ENCODE data around the gene MYO6. TPM values are rescaled to one million over a fixed set of nuclear protein-coding genes. Genes with fewer than 3 reads are reported as not detected.
"Not testable (repeated sequence)": the region's sequence is repeated elsewhere in the genome, so short reads cannot be mapped to it uniquely, and the experiment has no call there.

MYO6 gene
- 100 to 1,000 TPM in 3 of 4 donors, 10 to 100 TPM in 1; 43.7 to 140 (median 106) TPM for polyA plus RNA-seq
- long read RNA-seq, donor 1, partial matches to known transcripts, result 45 of 45 reads
- long read RNA-seq, donor 1, other reads (novel, unspliced or antisense), result 0 of 45 reads
- long read RNA-seq, donor 2, result 0 reads
- long read RNA-seq, donor 3, partial matches to known transcripts, result 35 of 35 reads
- long read RNA-seq, donor 3, other reads (novel, unspliced or antisense), result 0 of 35 reads
- long read RNA-seq, donor 4, result 0 reads
- long read RNA-seq, donor 5, partial matches to known transcripts, result 27 of 27 reads
- long read RNA-seq, donor 5, other reads (novel, unspliced or antisense), result 0 of 27 reads
- long read RNA-seq, donor 6, partial matches to known transcripts, result 36 of 36 reads
- long read RNA-seq, donor 6, other reads (novel, unspliced or antisense), result 0 of 36 reads
- long read RNA-seq, donor 7, partial matches to known transcripts, result 12 of 12 reads
- long read RNA-seq, donor 7, other reads (novel, unspliced or antisense), result 0 of 12 reads
- long read RNA-seq, donor 8, result 0 reads
- long read RNA-seq, donor 9, partial matches to known transcripts, result 7 of 7 reads
- long read RNA-seq, donor 9, other reads (novel, unspliced or antisense), result 0 of 7 reads
- long read RNA-seq, donor 10, result 0 reads

- FAIRE-seq, result no peak
- no peaks in the 10 kb centered on the region for H3K27me3 ChIP-seq (ENCODE audit: control insufficient read depth in 3 of 3, insufficient read depth in 3 of 3, low read length in 3 of 3)
Measured at GRCh38 chr6:75748743-75749538, at the start of gene MYO6. TSS of gene MYO6 (plus strand) at chr6:75749239. CDS start at chr6:75817548, 68,309 bp downstream.

GRCh38 chr6:75708334-75708733 is 40.7 kb upstream of the MYO6 start:
- not testable (repeated sequence) for FAIRE-seq; H3K4me3 ChIP-seq (ENCODE audit: low read depth in 1 of 3, low read length in 3 of 3); H3K27me3 ChIP-seq (ENCODE audit: control insufficient read depth in 3 of 3, insufficient read depth in 3 of 3, low read length in 3 of 3); H3K4me1 ChIP-seq (ENCODE audit: control insufficient read depth in 3 of 3, insufficient read depth in 2 of 3, low read depth in 1 of 3, low read length in 2 of 3); DNase-seq; H3K9me3 ChIP-seq (ENCODE audit: control insufficient read depth in 2 of 2, insufficient read depth in 1 of 2, low read depth in 1 of 2, low read length in 1 of 2); H3K27ac ChIP-seq (ENCODE audit: low read depth in 1 of 3, low read length in 2 of 3)
- peaks cover 0 to 40% (median 4%) of the 10 kb centered on the region in 3 donors for H3K36me3 ChIP-seq (ENCODE audit: control insufficient read depth in 3 of 3, insufficient read depth in 2 of 3, low read depth in 1 of 3, low read length in 3 of 3)
- WGBS, 3 donors, result 97% methylated on average over 4 of the region's 4 CpGs

More at GRCh38 chr6:75748743-75749538, at the start of gene MYO6:
- Histone ChIP-seq H3K36me3 (ENCODE audit: control insufficient read depth in 3 of 3, insufficient read depth in 2 of 3, low read depth in 1 of 3, low read length in 3 of 3) (peaks cover 0 to 3% (median 0%) of the 10 kb centered on the region in 3 donors), H3K4me1 (ENCODE audit: control insufficient read depth in 3 of 3, insufficient read depth in 2 of 3, low read depth in 1 of 3, low read length in 2 of 3) (peaks cover 0 to 13% (median 6%) of the 10 kb centered on the region in 3 donors), H3K9me3 (ENCODE audit: control insufficient read depth in 2 of 2, insufficient read depth in 1 of 2, low read depth in 1 of 2, low read length in 1 of 2) (no peaks in the 10 kb centered on the region), H3K4me3 (ENCODE audit: low read depth in 1 of 3, low read length in 3 of 3) (peak within 1 kb of the TSS; percentile 66 to 99 (median 78)), H3K27ac (ENCODE audit: low read depth in 1 of 3, low read length in 2 of 3) (peak within 1 kb of the TSS; percentile 91 to 97 (median 97))
- 0 to 1% (median 1%) methylated on average over 88 to 97 of the region's 97 CpGs for whole genome bisulfite sequencing, 3 donors
- DNase-seq, result peak; percentile 75 to 90

- Histone ChIP-seq H3K4me3 (ENCODE audit: low read depth in 1 of 3, low read length in 3 of 3) (no peak overlapping the region), H3K4me1 (ENCODE audit: control insufficient read depth in 3 of 3, insufficient read depth in 2 of 3, low read depth in 1 of 3, low read length in 2 of 3) (no peaks in the 10 kb centered on the region), H3K27ac (ENCODE audit: low read depth in 1 of 3, low read length in 2 of 3) (no peak overlapping the region), H3K9me3 (ENCODE audit: control insufficient read depth in 2 of 2, insufficient read depth in 1 of 2, low read depth in 1 of 2, low read length in 1 of 2) (no peaks in the 10 kb centered on the region), H3K36me3 (ENCODE audit: control insufficient read depth in 3 of 3, insufficient read depth in 2 of 3, low read depth in 1 of 3, low read length in 3 of 3) (peaks cover 0 to 27% (median 10%) of the 10 kb centered on the region in 3 donors), H3K27me3 (ENCODE audit: control insufficient read depth in 3 of 3, insufficient read depth in 3 of 3, low read length in 3 of 3) (no peaks in the 10 kb centered on the region)
- WGBS, 3 donors, result 88 to 97% (median 96%) methylated on average over 2 of the region's 2 CpGs
- FAIRE-seq (no peak), DNase-seq (no peak)
Measured at GRCh38 chr6:75711173-75711572, 37.9 kb upstream of the MYO6 start.

- Histone ChIP-seq H3K36me3 (ENCODE audit: control insufficient read depth in 3 of 3, insufficient read depth in 2 of 3, low read depth in 1 of 3, low read length in 3 of 3) (peaks cover 0 to 6% (median 0%) of the 10 kb centered on the region in 3 donors), H3K4me1 (ENCODE audit: control insufficient read depth in 3 of 3, insufficient read depth in 2 of 3, low read depth in 1 of 3, low read length in 2 of 3) (no peaks in the 10 kb centered on the region), H3K4me3 (ENCODE audit: low read depth in 1 of 3, low read length in 3 of 3) (no peak overlapping the region), H3K9me3 (ENCODE audit: control insufficient read depth in 2 of 2, insufficient read depth in 1 of 2, low read depth in 1 of 2, low read length in 1 of 2) (no peaks in the 10 kb centered on the region), H3K27me3 (ENCODE audit: control insufficient read depth in 3 of 3, insufficient read depth in 3 of 3, low read length in 3 of 3) (no peaks in the 10 kb centered on the region), H3K27ac (ENCODE audit: low read depth in 1 of 3, low read length in 2 of 3) (no peak overlapping the region)
- 92 to 97% (median 96%) methylated on average over 3 of the region's 3 CpGs for WGBS, 3 donors
- no peak for DNase-seq
- FAIRE-seq, result no peak
Measured at GRCh38 chr6:75719133-75719532, 29.9 kb upstream of the MYO6 start.

GRCh38 chr6:75723382-75723781 is 25.7 kb upstream of the MYO6 start:
- no peak for FAIRE-seq
- Histone ChIP-seq H3K4me3 (ENCODE audit: low read depth in 1 of 3, low read length in 3 of 3) (no peak overlapping the region), H3K4me1 (ENCODE audit: control insufficient read depth in 3 of 3, insufficient read depth in 2 of 3, low read depth in 1 of 3, low read length in 2 of 3) (no peaks in the 10 kb centered on the region), H3K27me3 (ENCODE audit: control insufficient read depth in 3 of 3, insufficient read depth in 3 of 3, low read length in 3 of 3) (no peaks in the 10 kb centered on the region), H3K27ac (ENCODE audit: low read depth in 1 of 3, low read length in 2 of 3) (no peak overlapping the region), H3K9me3 (ENCODE audit: control insufficient read depth in 2 of 2, insufficient read depth in 1 of 2, low read depth in 1 of 2, low read length in 1 of 2) (no peaks in the 10 kb centered on the region), H3K36me3 (ENCODE audit: control insufficient read depth in 3 of 3, insufficient read depth in 2 of 3, low read depth in 1 of 3, low read length in 3 of 3) (no peaks in the 10 kb centered on the region)
- WGBS, 3 donors, result 89 to 96% (median 94%) methylated on average over 2 of the region's 2 CpGs
- DNase-seq, result no peak

- Histone ChIP-seq H3K27ac (ENCODE audit: low read depth in 1 of 3, low read length in 2 of 3) (no peak overlapping the region), H3K4me1 (ENCODE audit: control insufficient read depth in 3 of 3, insufficient read depth in 2 of 3, low read depth in 1 of 3, low read length in 2 of 3) (no peaks in the 10 kb centered on the region), H3K4me3 (ENCODE audit: low read depth in 1 of 3, low read length in 3 of 3) (no peak overlapping the region), H3K9me3 (ENCODE audit: control insufficient read depth in 2 of 2, insufficient read depth in 1 of 2, low read depth in 1 of 2, low read length in 1 of 2) (no peaks in the 10 kb centered on the region), H3K27me3 (ENCODE audit: control insufficient read depth in 3 of 3, insufficient read depth in 3 of 3, low read length in 3 of 3) (no peaks in the 10 kb centered on the region), H3K36me3 (ENCODE audit: control insufficient read depth in 3 of 3, insufficient read depth in 2 of 3, low read depth in 1 of 3, low read length in 3 of 3) (no peaks in the 10 kb centered on the region)
- WGBS, 3 donors, result 80 to 88% (median 87%) methylated on average over 2 of the region's 2 CpGs
- DNase-seq (peak in 1 of 2 donors; percentile 23), FAIRE-seq (no peak)
Measured at GRCh38 chr6:75727206-75727605, 21.8 kb upstream of the MYO6 start.

GRCh38 chr6:75731029-75731428 is 18.0 kb upstream of the MYO6 start:
- not testable (repeated sequence) for H3K36me3 ChIP-seq (ENCODE audit: control insufficient read depth in 3 of 3, insufficient read depth in 2 of 3, low read depth in 1 of 3, low read length in 3 of 3); H3K4me3 ChIP-seq (ENCODE audit: low read depth in 1 of 3, low read length in 3 of 3); H3K27me3 ChIP-seq (ENCODE audit: control insufficient read depth in 3 of 3, insufficient read depth in 3 of 3, low read length in 3 of 3); H3K4me1 ChIP-seq (ENCODE audit: control insufficient read depth in 3 of 3, insufficient read depth in 2 of 3, low read depth in 1 of 3, low read length in 2 of 3); H3K9me3 ChIP-seq (ENCODE audit: control insufficient read depth in 2 of 2, insufficient read depth in 1 of 2, low read depth in 1 of 2, low read length in 1 of 2); DNase-seq; FAIRE-seq; H3K27ac ChIP-seq (ENCODE audit: low read depth in 1 of 3, low read length in 2 of 3)
- 90 to 93% (median 90%) methylated on average over 8 of the region's 8 CpGs for WGBS, 3 donors

GRCh38 chr6:75735491-75736186 is 13.4 kb upstream of the MYO6 start:
- peak overlapping the region; percentile 63 to 71 (median 65) for H3K27ac ChIP-seq (ENCODE audit: low read depth in 1 of 3, low read length in 2 of 3)
- no peaks in the 10 kb centered on the region for H3K9me3 ChIP-seq (ENCODE audit: control insufficient read depth in 2 of 2, insufficient read depth in 1 of 2, low read depth in 1 of 2, low read length in 1 of 2)
- peak; percentile 94 for FAIRE-seq
- peak; percentile 85 for DNase-seq
- WGBS, 3 donors, result 4 to 21% (median 16%) methylated on average over 1 of the region's 1 CpG
- H3K36me3 ChIP-seq (ENCODE audit: control insufficient read depth in 3 of 3, insufficient read depth in 2 of 3, low read depth in 1 of 3, low read length in 3 of 3), result no peaks in the 10 kb centered on the region
- no peaks in the 10 kb centered on the region for H3K27me3 ChIP-seq (ENCODE audit: control insufficient read depth in 3 of 3, insufficient read depth in 3 of 3, low read length in 3 of 3)
- H3K4me1 ChIP-seq (ENCODE audit: control insufficient read depth in 3 of 3, insufficient read depth in 2 of 3, low read depth in 1 of 3, low read length in 2 of 3), result peaks cover 0 to 7% (median 0%) of the 10 kb centered on the region in 3 donors
- H3K4me3 ChIP-seq (ENCODE audit: low read depth in 1 of 3, low read length in 3 of 3), result no peak overlapping the region
